Osteoblast (primary cell): ENCODE measurements around the gene FMNL1. TPM values are rescaled to one million over a fixed set of nuclear protein-coding genes. Genes with fewer than 3 reads are reported as not detected.

ENCODE experiments used
- DNase-seq: peaks from one replicate; pipeline ENCODE4 v3.0.0; 2011; ENCODE audit warnings: low spot score, mixed read lengths; ENCODE audit not compliant: insufficient read length; ENCODE audit errors: missing footprints
- H2AFZ ChIP-seq: 2 replicates; pipeline ENCODE4 v1.6.0; 2011; ENCODE audit warnings: mild to moderate bottlenecking, low read length
- H3K27ac ChIP-seq: 2 replicates; pipeline ENCODE4 v1.5.1; 2011; ENCODE audit warnings: mild to moderate bottlenecking, low read depth, low read length, moderate library complexity
- H3K27me3 ChIP-seq: 2 replicates; pipeline ENCODE4 v1.6.0; 2012; ENCODE audit warnings: mild to moderate bottlenecking, control low read depth, inconsistent platforms, low read length, moderate library complexity; ENCODE audit not compliant: insufficient read depth
- H3K36me3 ChIP-seq: 2 replicates; pipeline ENCODE4 v1.5.1; 2011; ENCODE audit warnings: mild to moderate bottlenecking, low read length, control low read depth, moderate library complexity; ENCODE audit not compliant: insufficient read depth
- H3K4me1 ChIP-seq: 2 replicates; pipeline ENCODE4 v1.5.1; 2011; ENCODE audit warnings: mild to moderate bottlenecking, low read length, control low read depth, moderate library complexity; ENCODE audit not compliant: insufficient read depth
- H3K4me2 ChIP-seq: 2 replicates; pipeline ENCODE4 v1.6.0; 2011; ENCODE audit warnings: mild to moderate bottlenecking, low read length; ENCODE audit not compliant: insufficient read depth
- H3K4me3 ChIP-seq: fragments of 200-600 bp; sonication (generic); 3 replicates; pipeline ENCODE4 v1.5.1; 2012; ENCODE audit warnings: mild to moderate bottlenecking, low read length, inconsistent platforms; ENCODE audit not compliant: insufficient read depth
- H3K79me2 ChIP-seq: 2 replicates; pipeline ENCODE4 v1.6.0; 2012; ENCODE audit warnings: mild to moderate bottlenecking, low read length, control low read depth, inconsistent platforms; ENCODE audit not compliant: insufficient read depth
- H3K9me3 ChIP-seq: 2 replicates; pipeline ENCODE4 v1.5.1; 2011; ENCODE audit warnings: low read depth, low read length, control low read depth
- H4K20me1 ChIP-seq: 2 replicates; pipeline ENCODE4 v1.6.0; 2012; ENCODE audit warnings: mild to moderate bottlenecking, low read length, control low read depth; ENCODE audit not compliant: insufficient read depth
- total RNA-seq: library from RNA; depleted of rRNA; stranded (reverse); fragments of >200 nt; gene quantifications from 2 replicates; pipeline ENCODE4 v1.2.3, GENCODE V29; 2012
- TF ChIP-seq, protein P1 (sequence below): IDR thresholded peaks from 2 replicates; pipeline ENCODE4 v1.5.1; 2011; ENCODE audit warnings: mild to moderate bottlenecking, low read depth, low read length, moderate library complexity; ENCODE audit errors: extremely low read depth

Gene FMNL1
- total RNA-seq, 1 donor: 3.6 TPM

DNA sequence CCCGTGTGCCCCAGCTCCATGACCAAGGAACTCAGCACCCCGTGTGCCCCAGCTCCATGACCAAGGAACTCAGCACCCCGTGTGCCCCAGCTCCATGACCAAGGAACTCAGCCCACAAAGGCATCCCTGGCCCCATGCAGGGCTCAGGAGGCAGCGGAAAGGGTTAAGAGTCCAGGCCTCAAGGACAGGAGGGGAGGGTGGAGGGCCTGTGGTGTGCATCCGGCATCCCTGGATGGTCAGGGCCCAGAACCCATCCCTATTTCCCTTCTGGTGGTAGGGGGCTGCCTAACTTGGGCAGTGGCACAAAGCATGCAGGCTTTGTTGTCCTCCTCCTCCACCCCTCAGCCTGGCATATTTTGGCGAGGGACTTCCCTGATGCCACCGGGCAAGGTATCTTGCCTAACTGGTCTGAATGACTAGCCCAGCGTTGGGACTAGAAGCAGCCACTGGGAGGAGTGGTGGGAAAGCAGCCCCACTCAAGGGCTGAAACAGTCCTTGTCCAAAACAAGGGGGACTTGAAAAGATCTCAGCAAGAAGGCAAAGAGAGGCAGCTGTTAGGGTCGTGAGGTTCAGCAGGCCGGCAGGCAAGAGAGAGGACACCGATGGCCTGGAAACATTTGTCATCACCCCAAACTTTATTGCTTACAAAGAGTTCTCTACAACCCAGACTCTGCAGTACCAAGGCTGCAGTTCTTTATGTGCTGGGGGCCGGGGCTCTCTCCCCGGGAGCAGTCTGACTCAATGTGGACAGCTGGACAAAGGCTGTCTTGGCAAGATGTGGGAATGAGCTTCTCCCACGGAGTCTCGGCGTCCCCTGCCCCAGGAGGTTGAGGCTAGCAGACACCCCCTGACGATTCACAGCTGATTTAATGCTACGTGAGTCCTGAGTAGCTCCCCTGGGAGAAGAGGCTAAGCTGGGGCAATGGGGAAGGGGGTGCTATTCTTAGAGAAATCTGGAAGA, 41.1 kb downstream of the FMNL1 start:
- TF ChIP-seq, protein P1, sequence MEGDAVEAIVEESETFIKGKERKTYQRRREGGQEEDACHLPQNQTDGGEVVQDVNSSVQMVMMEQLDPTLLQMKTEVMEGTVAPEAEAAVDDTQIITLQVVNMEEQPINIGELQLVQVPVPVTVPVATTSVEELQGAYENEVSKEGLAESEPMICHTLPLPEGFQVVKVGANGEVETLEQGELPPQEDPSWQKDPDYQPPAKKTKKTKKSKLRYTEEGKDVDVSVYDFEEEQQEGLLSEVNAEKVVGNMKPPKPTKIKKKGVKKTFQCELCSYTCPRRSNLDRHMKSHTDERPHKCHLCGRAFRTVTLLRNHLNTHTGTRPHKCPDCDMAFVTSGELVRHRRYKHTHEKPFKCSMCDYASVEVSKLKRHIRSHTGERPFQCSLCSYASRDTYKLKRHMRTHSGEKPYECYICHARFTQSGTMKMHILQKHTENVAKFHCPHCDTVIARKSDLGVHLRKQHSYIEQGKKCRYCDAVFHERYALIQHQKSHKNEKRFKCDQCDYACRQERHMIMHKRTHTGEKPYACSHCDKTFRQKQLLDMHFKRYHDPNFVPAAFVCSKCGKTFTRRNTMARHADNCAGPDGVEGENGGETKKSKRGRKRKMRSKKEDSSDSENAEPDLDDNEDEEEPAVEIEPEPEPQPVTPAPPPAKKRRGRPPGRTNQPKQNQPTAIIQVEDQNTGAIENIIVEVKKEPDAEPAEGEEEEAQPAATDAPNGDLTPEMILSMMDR: no peak
- no peaks in the 10 kb centered on the region for H3K9me3 ChIP-seq
- no peak overlapping the region for H3K4me3 ChIP-seq
- H3K27ac ChIP-seq: no peak overlapping the region
- peaks cover 11% of the 10 kb centered on the region for H3K27me3 ChIP-seq
- no peaks in the 10 kb centered on the region for H3K79me2 ChIP-seq
- H3K4me2 ChIP-seq: peak overlapping the region; percentile 59
- peaks cover 63% of the 10 kb centered on the region for H4K20me1 ChIP-seq
- H3K4me1 ChIP-seq: peaks cover 31% of the 10 kb centered on the region
- DNase-seq: peak; percentile 84
- H3K36me3 ChIP-seq: peaks cover 41% of the 10 kb centered on the region
- no peak overlapping the region for H2AFZ ChIP-seq

DNA sequence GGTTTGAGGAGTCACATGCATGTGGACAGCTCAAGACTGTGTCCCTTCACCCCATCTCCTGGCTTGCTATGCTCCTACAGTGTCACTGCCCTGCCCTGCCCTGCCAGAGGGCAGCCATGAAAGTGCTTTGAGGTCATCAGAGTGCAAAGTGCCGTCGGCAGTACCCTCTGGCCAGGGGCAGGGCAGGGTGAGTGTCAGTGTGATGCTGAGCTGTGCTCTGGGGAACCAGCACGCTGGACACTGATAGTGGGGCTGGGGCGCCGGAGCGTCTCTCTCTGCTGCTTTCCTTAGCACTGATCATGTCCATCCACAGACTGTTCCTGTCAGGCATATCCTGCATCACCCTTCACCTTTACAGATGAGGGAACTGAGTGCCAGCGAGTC, 41.8 kb downstream of the FMNL1 start:
- TF ChIP-seq, protein P1: no peak
- Histone ChIP-seq H3K4me1 (peaks cover 31% of the 10 kb centered on the region), H3K4me3 (no peak overlapping the region), H2AFZ (no peak overlapping the region), H3K4me2 (no peak overlapping the region), H3K27ac (no peak overlapping the region), H3K79me2 (no peaks in the 10 kb centered on the region), H3K27me3 (peaks cover 4% of the 10 kb centered on the region), H4K20me1 (peaks cover 69% of the 10 kb centered on the region), H3K36me3 (peaks cover 48% of the 10 kb centered on the region), H3K9me3 (no peaks in the 10 kb centered on the region)
- DNase-seq: peak; percentile 52

DNA sequence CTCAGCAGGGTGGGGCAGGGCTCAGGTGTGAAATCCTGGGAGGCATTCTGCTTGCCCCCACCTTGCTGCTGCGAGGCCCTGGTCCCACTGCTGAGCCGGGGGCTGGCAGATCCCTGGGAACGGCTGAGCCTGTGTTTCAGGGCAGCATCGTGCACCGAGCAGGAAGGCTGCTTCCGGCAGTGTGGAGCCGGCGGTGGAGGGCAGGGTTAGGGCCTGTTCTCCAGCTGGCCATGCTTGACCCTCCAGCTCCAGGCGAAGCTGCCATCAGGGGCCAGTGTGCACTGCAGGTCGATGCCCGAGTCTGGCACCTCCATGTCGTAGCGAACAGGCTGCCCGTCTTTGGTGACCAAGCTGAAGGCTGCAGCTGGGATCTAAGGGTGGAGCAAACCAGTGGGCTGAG, 42.7 kb downstream of the FMNL1 start:
- H3K4me1 ChIP-seq: peaks cover 31% of the 10 kb centered on the region
- no peak overlapping the region for H3K4me2 ChIP-seq
- H2AFZ ChIP-seq: no peak overlapping the region
- no peaks in the 10 kb centered on the region for H3K27me3 ChIP-seq
- DNase-seq: no peak
- no peak overlapping the region for H3K27ac ChIP-seq
- TF ChIP-seq, protein P1: no peak
- no peaks in the 10 kb centered on the region for H3K79me2 ChIP-seq
- peaks cover 78% of the 10 kb centered on the region for H4K20me1 ChIP-seq
- H3K9me3 ChIP-seq: no peaks in the 10 kb centered on the region
- H3K36me3 ChIP-seq: peaks cover 57% of the 10 kb centered on the region
- no peak overlapping the region for H3K4me3 ChIP-seq

DNA sequence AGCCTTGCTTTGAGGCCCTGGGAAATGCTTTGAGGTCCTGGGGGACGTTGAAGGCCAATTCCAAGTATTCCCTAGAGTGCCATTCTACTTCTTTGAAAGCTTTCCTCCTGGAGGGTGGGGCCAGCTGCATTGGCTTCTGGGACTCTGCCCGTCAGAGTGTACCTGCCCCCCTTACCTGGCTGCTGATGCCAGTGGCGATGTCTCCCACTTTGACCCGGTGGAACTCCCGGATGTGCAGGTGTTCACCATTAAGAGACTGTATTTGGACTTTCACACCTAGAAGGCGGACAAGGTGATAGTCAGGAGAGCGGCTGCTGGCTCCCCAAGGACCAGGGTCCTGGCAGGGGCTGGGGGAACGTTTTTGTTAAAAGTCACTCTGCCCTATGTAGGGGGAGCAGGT, 43.3 kb downstream of the FMNL1 start:
- peaks cover 63% of the 10 kb centered on the region for H3K36me3 ChIP-seq
- H3K4me1 ChIP-seq: peaks cover 31% of the 10 kb centered on the region
- H3K27ac ChIP-seq: no peak overlapping the region
- H2AFZ ChIP-seq: no peak overlapping the region
- H3K27me3 ChIP-seq: no peaks in the 10 kb centered on the region
- peak; percentile 31 for DNase-seq
- H3K4me3 ChIP-seq: no peak overlapping the region
- H4K20me1 ChIP-seq: peaks cover 84% of the 10 kb centered on the region
- no peaks in the 10 kb centered on the region for H3K9me3 ChIP-seq
- H3K79me2 ChIP-seq: no peaks in the 10 kb centered on the region
- TF ChIP-seq, protein P1: no peak
- H3K4me2 ChIP-seq: no peak overlapping the region
